ENCODE results near the gene NUFIP2.
"Not testable (repeated sequence)": the region's sequence is repeated elsewhere in the genome, so short reads cannot be mapped to it uniquely, and the experiment has no call there.

NUFIP2 gene
- 316 to 371 reads per million in 2 donors for total RNA-seq

DNA sequence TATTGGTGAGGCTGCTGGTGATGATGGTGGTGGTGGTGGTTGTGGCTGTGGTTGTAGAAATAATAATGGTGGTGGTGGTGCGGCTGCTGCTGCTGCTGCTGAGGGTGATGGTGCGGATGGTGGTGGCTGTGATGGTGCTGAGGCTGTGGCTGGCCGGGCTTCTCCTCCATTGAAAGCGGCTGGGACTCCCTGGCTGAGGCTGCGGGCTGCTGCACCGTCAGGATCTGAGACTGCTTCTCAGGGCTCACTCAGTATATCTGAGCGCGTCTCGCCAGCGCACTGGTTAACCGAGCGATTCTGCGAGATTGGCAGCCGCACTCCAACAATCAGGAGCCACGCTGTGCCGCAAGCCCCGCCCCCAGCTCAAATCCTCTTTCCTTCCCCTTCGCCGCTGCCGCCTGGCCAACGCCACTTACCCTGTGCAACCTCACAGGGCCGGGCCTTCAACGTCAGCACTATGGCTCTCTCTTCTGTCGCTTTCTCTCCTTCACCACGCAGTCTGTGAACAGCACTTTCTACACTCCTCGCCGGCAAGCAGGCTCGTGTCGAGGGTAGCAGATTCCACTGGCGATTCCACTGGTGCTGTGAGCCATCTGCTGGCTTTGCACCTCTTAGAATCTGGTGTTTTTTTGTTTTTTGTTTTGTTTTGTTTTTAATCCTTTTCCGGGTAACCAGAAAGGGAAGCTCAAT is at the start of gene NUFIP2:
NUFIP2 (minus strand) TSS at position 259 of the 690 bp plus-strand sequence; CDS start at position 170, 89 bp downstream.
- peak; percentile 96 for DNase-seq

DNA sequence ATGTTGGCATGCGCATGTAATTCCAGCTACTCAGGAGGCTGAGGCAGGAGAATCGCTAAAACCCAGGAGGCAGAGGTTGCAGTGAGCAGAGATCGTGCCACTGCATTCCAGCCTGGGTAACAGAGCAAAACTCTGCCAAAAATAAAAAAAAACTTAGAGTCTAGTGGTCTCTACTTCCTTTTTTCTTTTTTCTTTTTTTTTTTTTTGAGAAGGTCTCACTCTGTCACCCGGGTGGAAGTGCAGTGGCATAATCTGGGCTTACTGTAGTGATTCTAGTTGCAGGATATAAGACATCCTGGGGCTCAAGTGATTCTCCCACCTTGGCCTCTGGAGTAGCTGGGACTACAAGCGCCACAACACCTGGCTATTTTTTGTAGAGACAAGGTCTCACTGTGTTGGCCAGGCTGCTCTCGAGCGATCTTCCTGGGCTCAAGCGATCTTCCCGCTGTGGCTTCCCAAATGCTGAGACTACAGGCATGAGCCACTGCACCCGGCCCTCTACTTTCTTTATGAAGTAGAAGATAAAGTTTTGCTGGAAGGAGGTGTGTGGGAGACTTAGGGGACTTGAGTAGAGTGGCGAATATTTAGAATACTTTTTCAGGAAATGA is 48.3 kb upstream of the NUFIP2 start:
- no peak for DNase-seq

- DNase-seq, result no peak
Observed at GRCh38 chr17:29341726-29342125, 47.8 kb upstream of the NUFIP2 start.

DNA sequence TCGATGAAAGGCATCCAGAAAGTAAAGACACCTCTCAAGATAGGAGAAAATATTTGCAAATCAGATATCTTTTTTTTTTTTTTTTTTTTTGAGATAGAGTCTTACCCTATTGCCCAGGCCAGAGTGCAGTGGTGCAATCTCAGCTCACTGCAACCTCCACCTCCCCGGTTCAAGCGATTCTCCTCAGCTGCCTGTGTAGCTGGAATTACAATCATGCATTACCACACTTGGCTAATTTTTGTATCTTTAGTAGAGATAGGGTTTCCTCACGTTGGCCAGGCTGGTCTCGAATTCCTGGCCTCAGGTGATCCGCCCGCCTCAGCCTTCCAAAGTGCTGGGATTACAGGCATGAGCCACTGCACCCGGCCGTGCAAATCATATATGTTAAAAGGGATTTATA is 45.1 kb upstream of the NUFIP2 start:
- DNase-seq, result not testable (repeated sequence)

- no peak for DNase-seq
Observed at GRCh38 chr17:29331708-29332085, 37.7 kb upstream of the NUFIP2 start.

DNA sequence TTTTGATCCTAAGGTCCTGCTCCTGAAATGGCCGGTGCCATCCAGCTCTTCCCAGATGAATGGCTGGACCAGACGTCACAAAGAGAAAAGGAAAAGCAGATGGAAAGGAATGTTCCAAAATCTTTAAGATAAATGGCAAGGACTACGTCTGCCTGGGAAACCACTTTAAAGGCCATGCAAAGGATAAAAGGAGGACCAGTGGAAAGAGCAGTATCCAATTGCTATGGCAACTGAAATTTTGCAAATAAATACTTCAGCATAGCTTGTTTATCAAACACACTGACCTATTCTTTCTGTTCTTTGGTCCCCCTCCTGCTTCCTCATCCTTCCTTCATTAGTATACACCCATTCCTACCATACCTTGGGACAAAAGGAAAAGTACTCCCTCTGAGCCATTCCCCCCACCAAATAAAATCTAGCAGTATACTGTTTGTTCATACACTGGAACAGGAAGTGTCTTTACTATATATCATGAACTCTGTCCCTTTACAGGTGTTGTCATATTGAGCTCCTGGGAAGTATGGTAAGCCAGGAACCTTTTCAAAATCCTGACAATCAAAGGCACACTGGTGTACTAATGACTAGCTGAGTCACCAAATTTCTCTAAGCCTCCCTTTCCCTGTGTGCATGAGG is 37.2 kb upstream of the NUFIP2 start:
- no peak for DNase-seq

DNA sequence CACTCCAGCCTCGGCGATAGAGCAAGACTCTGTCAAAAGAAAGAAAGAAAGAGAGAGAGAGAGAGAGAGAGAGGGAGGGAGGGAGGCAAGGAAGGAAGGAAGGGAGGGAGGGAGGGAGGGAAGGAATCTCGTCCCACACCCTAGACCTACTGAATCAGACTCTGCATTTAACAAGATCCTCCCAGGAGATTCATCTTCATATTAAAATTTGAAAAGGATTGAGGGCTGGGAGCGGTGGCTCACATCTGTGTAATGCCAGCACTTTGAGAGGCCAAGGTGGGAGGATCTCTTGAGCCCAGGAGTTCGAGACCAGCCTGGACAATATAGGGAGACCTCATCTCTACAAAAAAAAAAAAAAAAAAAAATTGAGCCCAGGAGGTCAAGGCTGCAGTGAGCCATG is 33.5 kb upstream of the NUFIP2 start:
- no peak for DNase-seq

- no peak for DNase-seq
Observed at GRCh38 chr17:29326023-29326813, 32.3 kb upstream of the NUFIP2 start.

DNA sequence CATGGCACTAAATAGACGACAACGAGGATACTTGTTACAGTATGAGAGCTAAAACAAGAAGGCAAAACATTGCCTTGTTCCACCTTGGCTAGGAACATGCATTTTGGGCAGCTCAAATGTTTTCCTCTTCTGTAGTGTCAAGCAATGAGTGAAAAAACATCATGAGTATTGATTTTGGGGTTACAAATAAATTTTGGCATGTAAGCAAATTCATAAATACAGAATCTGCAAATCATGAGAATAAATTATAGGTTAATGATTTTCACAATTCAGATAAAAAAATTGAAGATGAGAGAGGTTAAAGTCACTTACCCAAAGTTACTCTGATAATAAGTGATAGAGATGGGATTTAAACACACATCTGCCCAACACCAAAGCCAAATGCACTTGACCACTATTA is 28.4 kb upstream of the NUFIP2 start:
- DNase-seq, result no peak

DNA sequence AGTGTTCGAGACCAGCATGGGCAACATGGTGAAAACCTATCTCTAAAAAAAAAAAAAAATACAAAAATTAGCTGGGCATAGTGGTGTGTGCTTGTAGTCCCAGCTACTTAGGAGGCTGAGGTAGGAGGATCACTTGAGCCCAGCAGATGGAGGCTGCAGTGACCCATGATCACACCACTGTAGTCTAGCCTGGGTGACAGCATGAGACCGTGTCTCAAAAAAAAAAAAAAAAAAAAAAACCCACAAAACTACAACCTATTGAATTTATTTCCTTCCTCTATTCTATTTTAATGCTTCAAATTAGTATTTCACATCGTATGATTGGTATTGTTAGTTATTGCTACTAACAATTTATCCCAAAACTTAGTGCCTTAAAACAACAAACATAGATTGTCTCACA is 9.4 kb upstream of the NUFIP2 start:
- DNase-seq, result no peak

DNA sequence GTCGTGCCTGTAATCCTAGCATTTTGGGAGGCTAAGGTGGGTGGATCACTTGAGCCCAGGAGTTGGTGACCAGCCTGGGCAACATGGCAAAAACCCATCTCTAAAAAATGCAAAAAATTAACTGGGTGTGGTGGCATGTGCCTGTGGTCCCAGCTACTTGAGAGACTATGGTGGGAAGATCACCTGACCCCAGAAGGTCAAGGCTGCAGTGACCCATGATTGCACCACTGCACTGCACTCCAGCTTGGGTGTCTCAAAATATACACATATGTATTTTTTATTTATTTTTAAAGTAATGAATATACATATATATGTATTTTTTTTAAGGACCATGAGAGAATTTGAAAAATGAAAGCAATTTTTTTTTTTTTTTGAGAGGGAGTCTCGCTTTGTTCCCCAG is 5.1 kb upstream of the NUFIP2 start:
- DNase-seq, result no peak

GRCh38 chr17:29295420-29295819 is 1.5 kb upstream of the NUFIP2 start:
- no peak for DNase-seq

- DNase-seq, result no peak
Observed at GRCh38 chr17:29294580-29294900, 592 bp upstream of the NUFIP2 start.

DNA sequence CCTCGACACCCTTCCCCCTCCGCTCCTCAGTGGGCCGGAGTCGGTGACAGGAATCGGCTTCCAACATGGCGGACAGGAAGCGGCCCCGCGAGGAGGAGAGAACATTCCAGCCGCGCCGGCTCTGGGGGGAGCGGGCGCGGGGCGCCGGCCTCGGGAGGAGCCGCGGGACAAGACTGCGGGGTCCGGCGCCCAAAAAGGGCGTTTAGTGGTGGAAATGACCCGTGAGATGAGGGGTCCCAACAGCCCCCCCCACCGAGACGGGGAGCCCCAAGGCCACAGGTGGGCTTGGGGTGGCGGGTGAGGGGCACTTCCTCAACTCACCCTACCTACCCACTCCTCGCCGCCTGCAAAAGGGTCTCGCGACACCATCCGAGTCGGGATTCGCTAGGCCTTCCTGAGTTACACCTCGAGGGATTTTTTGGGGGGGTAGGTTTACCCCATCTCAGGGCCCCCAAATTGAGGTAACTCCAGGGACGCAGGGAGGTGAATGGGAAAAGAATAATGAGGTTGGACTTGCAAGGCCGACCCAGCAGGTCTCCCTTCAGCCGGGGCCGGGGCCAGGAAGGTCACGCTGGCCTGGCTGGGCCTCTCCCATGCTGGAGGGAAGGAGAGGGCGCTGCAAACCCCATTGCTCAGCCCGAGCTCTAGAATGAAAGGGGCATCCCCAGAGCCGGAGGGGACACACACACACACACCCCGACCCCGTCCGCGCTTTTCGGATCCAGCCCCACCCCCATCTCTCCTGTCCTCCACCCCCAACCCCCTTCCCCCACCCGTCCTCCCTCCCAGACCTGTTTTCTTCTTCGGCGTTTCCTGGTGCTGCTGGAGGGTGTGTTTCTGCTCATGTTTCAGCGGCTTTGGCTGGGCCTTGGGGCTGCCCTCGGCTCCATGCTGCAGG is 707 bp downstream of the NUFIP2 start:
- peak; percentile 50 for DNase-seq

DNA sequence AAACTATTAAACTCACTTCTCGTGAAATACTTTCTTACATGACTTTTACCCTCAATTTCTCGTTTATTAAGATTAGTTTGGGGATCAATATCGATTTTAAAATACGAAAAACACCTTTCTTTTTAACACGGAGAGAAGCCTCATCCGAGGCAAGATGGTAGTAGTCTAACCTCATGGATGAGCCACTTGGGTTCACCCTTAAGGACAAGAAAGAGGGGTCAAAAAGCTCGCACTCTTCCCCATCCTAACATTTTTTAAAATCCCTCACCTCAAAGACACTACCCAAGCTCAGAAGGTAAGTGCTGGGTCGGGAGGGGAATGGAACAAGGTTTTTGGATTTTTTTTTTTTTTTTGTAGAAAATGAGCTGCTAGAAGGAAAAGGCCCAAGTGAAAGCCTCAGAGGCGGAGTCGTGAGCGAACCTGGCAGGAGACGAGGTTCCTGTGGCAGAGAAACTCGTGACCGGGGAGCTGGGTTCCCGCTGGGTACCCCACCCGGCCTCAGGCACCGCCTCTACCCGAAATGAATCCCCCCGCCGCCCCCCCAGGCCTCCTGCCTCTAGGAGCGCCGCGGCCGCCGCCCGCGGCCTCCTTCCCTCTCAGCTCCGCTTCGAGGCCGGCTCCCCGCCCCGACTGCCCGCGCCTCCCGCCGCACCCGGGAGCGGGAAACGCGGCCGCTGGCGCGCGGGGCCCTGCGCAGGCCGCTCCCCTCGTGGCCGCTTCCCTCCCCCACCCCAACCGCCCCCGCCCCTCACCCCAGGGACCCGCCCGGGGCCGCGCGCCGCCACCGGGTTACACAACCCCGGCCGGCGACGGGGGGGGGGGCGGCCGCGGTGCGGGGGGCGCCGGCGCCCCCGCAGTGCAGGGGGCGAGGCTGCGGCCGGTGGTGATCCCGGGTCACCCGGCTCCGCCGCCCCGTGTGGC is 1.6 kb downstream of the NUFIP2 start:
- peak; percentile 41 for DNase-seq

- DNase-seq, result no peak
Observed at GRCh38 chr17:29291163-29291752, 2.7 kb downstream of the NUFIP2 start.

- no peak for DNase-seq
Observed at GRCh38 chr17:29289852-29290251, 4.1 kb downstream of the NUFIP2 start.

DNA sequence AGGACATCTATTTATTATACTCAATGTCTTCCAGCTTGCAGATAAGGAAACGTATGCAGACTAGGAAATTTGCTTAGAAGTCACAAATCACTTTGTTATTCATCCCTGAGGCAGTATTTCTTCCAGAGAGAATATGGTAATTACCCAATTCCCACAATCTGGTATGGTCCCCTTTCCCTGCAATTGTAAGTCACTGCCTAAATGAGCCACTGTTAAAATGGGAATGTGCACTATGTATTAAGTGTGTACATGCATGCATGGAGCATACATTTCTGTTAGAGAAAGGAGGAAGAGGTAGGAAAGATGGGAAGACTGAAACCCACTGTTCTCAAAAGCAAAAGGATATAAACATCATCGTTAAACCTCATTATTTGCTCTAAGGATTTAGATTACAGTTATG is 10.0 kb downstream of the NUFIP2 start:
- DNase-seq, result no peak

GRCh38 chr17:29283496-29283895 is 10.5 kb downstream of the NUFIP2 start:
- DNase-seq, result no peak

GRCh38 chr17:29279397-29280070 is 14.4 kb downstream of the NUFIP2 start:
- DNase-seq, result no peak

Data from T-helper 9 cell (primary cell).